Endothelial cell of umbilical vein (primary cell): Measurements from ENCODE around the gene ESYT2. TPM values are rescaled to one million over a fixed set of nuclear protein-coding genes. Genes with fewer than 3 reads are reported as not detected.

ENCODE experiments used
- BruUV-seq: library from RNA; stranded (reverse); fragments of 400-500 nt; replicated peaks from 2 replicates; lab custom pipeline; 2021; lab: Mats Ljungman, UMichigan
- CTCF ChIA-PET: fragments of 300-600, 350-600 bp; sonication (Branson Sonifier 250); formaldehyde crosslinking; loops from one replicate; lab custom pipeline; 2021; ENCODE audit warnings: antibody characterized with exemption, inconsistent platforms; lab: Charles Lee
- POLR2A ChIA-PET: fragments of 300-600, 350-600 bp; sonication (Branson Sonifier 250); formaldehyde crosslinking; loops from one replicate; lab custom pipeline; 2021; ENCODE audit warnings: antibody characterized with exemption, inconsistent platforms; lab: Charles Lee
- DNase-seq: peaks from one replicate; pipeline ENCODE4 v3.0.0-alpha.2; 2011; ENCODE audit warnings: low read depth, low spot score
- FAIRE-seq: peaks from 2 replicates; lab custom pipeline; 2011; peaks lifted over from hg19 to GRCh38; lab: Jason Lieb, UNC
- H2AFZ ChIP-seq: 2 replicates; pipeline ENCODE4 v1.6.0; 2012; ENCODE audit warnings: low read depth, low read length, control low read depth, inconsistent platforms
- H3K27ac ChIP-seq: 2 replicates; pipeline ENCODE4 v1.5.1; 2011; ENCODE audit warnings: low read depth, mild to moderate bottlenecking, control low read depth, low read length, moderate library complexity; ENCODE audit not compliant: insufficient read depth
- H3K27me3 ChIP-seq, 2 experiments: 2 replicates each; pipeline versions ENCODE4 v1.6.0 to v1.6.1; 2011; ENCODE audit warnings: low read length in 2 of 2, mixed read lengths in 1 of 2; ENCODE audit not compliant: control insufficient read depth in 2 of 2, insufficient read depth in 2 of 2
- H3K36me3 ChIP-seq, 2 experiments: 2 replicates in 1 of 2; 3 replicates in 1 of 2; pipeline ENCODE4 v1.5.1; 2011; ENCODE audit warnings: low read length in 2 of 2, mild to moderate bottlenecking in 1 of 2, moderate library complexity in 1 of 2; ENCODE audit not compliant: control insufficient read depth in 2 of 2, insufficient read depth in 2 of 2; ENCODE audit errors: extremely low read depth in 1 of 2
- H3K4me1 ChIP-seq: 3 replicates; pipeline ENCODE4 v1.5.1; 2011; ENCODE audit warnings: mild to moderate bottlenecking, low read length; ENCODE audit not compliant: control insufficient read depth, insufficient read depth; ENCODE audit errors: extremely low read depth
- H3K4me2 ChIP-seq: 2 replicates; pipeline ENCODE4 v1.6.1; 2011; ENCODE audit warnings: low read length, control low read depth, mixed read lengths; ENCODE audit not compliant: insufficient read depth
- H3K4me3 ChIP-seq, 3 experiments: fragments of 200-600 bp in 1 of 3; sonication (generic), shearing (Covaris generic) in 1 of 3; replicated peaks in 1 of 3; 2 replicates each; pipeline ENCODE4 v1.5.1; 2011 to 2016; ENCODE audit warnings: control low read depth in 3 of 3, low read length in 3 of 3, mild to moderate bottlenecking in 2 of 3, inconsistent platforms in 1 of 3, low read depth in 1 of 3, moderate library complexity in 1 of 3; ENCODE audit not compliant: insufficient read depth in 1 of 3
- H3K79me2 ChIP-seq: 2 replicates; pipeline ENCODE4 v1.6.0; 2012; ENCODE audit warnings: low read length, inconsistent platforms; ENCODE audit not compliant: control insufficient read depth, insufficient read depth
- H3K9ac ChIP-seq: replicated peaks from 2 replicates; pipeline ENCODE3; 2011; ENCODE audit warnings: low read length, control low read depth; ENCODE audit not compliant: insufficient read depth; ENCODE audit errors: extremely low read depth
- H3K9me1 ChIP-seq: replicated peaks from 3 replicates; pipeline ENCODE4 v1.6.0; 2011; ENCODE audit warnings: mild to moderate bottlenecking, low read length; ENCODE audit not compliant: control insufficient read depth, insufficient read depth; ENCODE audit errors: extremely low read depth
- H3K9me3 ChIP-seq: replicated peaks from 2 replicates; pipeline ENCODE4 v1.5.1; 2012; ENCODE audit warnings: low read length, inconsistent platforms; ENCODE audit not compliant: control insufficient read depth, insufficient read depth
- H4K20me1 ChIP-seq: replicated peaks from 2 replicates; pipeline ENCODE3; 2011; ENCODE audit warnings: mild to moderate bottlenecking, low read length; ENCODE audit not compliant: control insufficient read depth, insufficient read depth; ENCODE audit errors: extremely low read depth
- EZH2 ChIP-seq: IDR thresholded peaks from 2 replicates; pipeline ENCODE4 v1.6.1; 2012; ENCODE audit warnings: borderline replicate concordance, low read depth, mild to moderate bottlenecking, moderate library complexity, low read length, inconsistent platforms; ENCODE audit not compliant: severe bottlenecking
- FOS ChIP-seq: IDR thresholded peaks from 2 replicates; pipeline ENCODE4 v1.6.1; 2011; ENCODE audit warnings: mild to moderate bottlenecking, low read length, moderate library complexity, borderline replicate concordance; ENCODE audit not compliant: insufficient read depth
- GATA2 ChIP-seq: IDR thresholded peaks from 2 replicates; pipeline ENCODE4 v1.7.0; 2011; ENCODE audit warnings: low read depth, mild to moderate bottlenecking, moderate library complexity, mixed read lengths, low read length; ENCODE audit not compliant: insufficient read length, insufficient read depth
- JUN ChIP-seq: IDR thresholded peaks from 2 replicates; pipeline ENCODE4 v1.6.1; 2011; ENCODE audit warnings: borderline replicate concordance, low read depth; ENCODE audit not compliant: insufficient read length, insufficient read depth
- MAX ChIP-seq: IDR thresholded peaks from 2 replicates; pipeline ENCODE4 v1.6.1; 2011; ENCODE audit not compliant: insufficient read depth, insufficient read length
- MYC ChIP-seq: IDR thresholded peaks from one replicate; pipeline ENCODE4 v1.6.1; 2011; ENCODE audit warnings: mild to moderate bottlenecking, low read depth, low read length
- POLR2A ChIP-seq: IDR thresholded peaks from 2 replicates; pipeline ENCODE4 v1.6.1; 2012; ENCODE audit warnings: low read depth, mild to moderate bottlenecking, control low read depth, low read length
- POLR2AphosphoS5 ChIP-seq: IDR thresholded peaks from 2 replicates; pipeline ENCODE4 v1.6.1; 2012; ENCODE audit warnings: low read depth, mild to moderate bottlenecking, control low read depth, low read length, moderate library complexity; ENCODE audit not compliant: insufficient read depth
- dilution Hi-C: fragments of 300-500 bp; cut with MboI; formaldehyde crosslinking; loops from one replicate; pipeline ENCODE4 v1.15.0; 2019; ENCODE audit warnings: low sequenced_read_pairs; ENCODE audit not compliant: extremely low pct_ligation_motif_present
- intact Hi-C: fragments of 100-400 bp; cut with micrococcal nuclease; formaldehyde crosslinking; loops from one replicate; pipeline ENCODE4 v1.10.0; 2022
- polyA plus RNA-seq, 4 experiments: library from polyadenylated mRNA; depleted of rRNA in 3 of 4; stranded (reverse) in 3 of 4; unstranded in 1 of 4; fragments of >200 nt; gene quantifications; 2 replicates each; pipeline versions ENCODE4 v1.2.1 to v1.2.3, GENCODE V29; 2011 to 2012; ENCODE audit warnings: missing spikeins in 1 of 4
- total RNA-seq: library from RNA; stranded (reverse); gene quantifications from 2 replicates; pipeline ENCODE4 v1.2.3, GENCODE V29; 2021
- TF ChIP-seq, protein P1 (sequence below), 2 donors: IDR thresholded peaks; 1 replicate in 1 of 2; 2 replicates in 1 of 2; pipeline ENCODE4 v1.5.1; 2011; ENCODE audit warnings: low read length in 2 of 2, mild to moderate bottlenecking in 2 of 2, moderate library complexity in 2 of 2, control low read depth in 1 of 2, inconsistent platforms in 1 of 2, low read depth in 1 of 2; ENCODE audit not compliant: insufficient read depth in 1 of 2; ENCODE audit errors: extremely low read depth in 1 of 2

ESYT2 gene
- total and polyA plus RNA-seq, 2 donors (not counting 3 experiments of a cell fraction or from before 2014, with no cell fraction given) = 18.8 to 46.6 TPM

GRCh38 chr7:158740013-158740656 lies 89.2 kb downstream of the ESYT2 start:
- intact Hi-C loops = loop anchor here (1.0 to 2.0 kb wide), 4 partner anchors 43 to 125 kb away; partner anchors contain the start of gene DYNC2I1
- H3K36me3 ChIP-seq = peaks cover 0 to 17% of the 10 kb centered on the region in 2 experiments
- H3K4me1 ChIP-seq = peaks cover 25% of the 10 kb centered on the region
- peak overlapping the region; percentile 69 for H3K27ac ChIP-seq
- TF ChIP-seq FOS (peak; percentile 42), MAX (peak; percentile 60), GATA2 (peak; percentile 31), EZH2 (no peak), MYC (no peak), POLR2AphosphoS5 (peak; percentile 60), POLR2A (no peak), JUN (no peak)
- TF ChIP-seq, protein P1, sequence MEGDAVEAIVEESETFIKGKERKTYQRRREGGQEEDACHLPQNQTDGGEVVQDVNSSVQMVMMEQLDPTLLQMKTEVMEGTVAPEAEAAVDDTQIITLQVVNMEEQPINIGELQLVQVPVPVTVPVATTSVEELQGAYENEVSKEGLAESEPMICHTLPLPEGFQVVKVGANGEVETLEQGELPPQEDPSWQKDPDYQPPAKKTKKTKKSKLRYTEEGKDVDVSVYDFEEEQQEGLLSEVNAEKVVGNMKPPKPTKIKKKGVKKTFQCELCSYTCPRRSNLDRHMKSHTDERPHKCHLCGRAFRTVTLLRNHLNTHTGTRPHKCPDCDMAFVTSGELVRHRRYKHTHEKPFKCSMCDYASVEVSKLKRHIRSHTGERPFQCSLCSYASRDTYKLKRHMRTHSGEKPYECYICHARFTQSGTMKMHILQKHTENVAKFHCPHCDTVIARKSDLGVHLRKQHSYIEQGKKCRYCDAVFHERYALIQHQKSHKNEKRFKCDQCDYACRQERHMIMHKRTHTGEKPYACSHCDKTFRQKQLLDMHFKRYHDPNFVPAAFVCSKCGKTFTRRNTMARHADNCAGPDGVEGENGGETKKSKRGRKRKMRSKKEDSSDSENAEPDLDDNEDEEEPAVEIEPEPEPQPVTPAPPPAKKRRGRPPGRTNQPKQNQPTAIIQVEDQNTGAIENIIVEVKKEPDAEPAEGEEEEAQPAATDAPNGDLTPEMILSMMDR (IDR thresholded peaks at IDR 0.05; ENCODE audit: extremely low read depth in 1 of 2, insufficient read depth in 1 of 2, low read depth in 1 of 2, low read length in 2 of 2) = no peak
- H4K20me1 ChIP-seq = no peaks in the 10 kb centered on the region
- dilution Hi-C loops = no loop called here
- peak overlapping the region; percentile 53 for H3K9ac ChIP-seq
- DNase-seq (peak; percentile 89), FAIRE-seq (no peak)
- no peaks in the 10 kb centered on the region for H3K27me3 ChIP-seq
- H3K79me2 ChIP-seq = no peaks in the 10 kb centered on the region
- POLR2A ChIA-PET = interaction anchor here (1.3 to 2.4 kb wide), 2 partner anchors 9 to 35 kb away, joined by 3 to 12 read pairs; partner anchors contain the start of gene NCAPG2
- peak overlapping the region in 1 of 3 experiments; percentile 9 for H3K4me3 ChIP-seq
- H3K4me2 ChIP-seq = peak overlapping the region; percentile 59
- H2AFZ ChIP-seq = no peak overlapping the region
- BruUV-seq = no TSS peak
- no peaks in the 10 kb centered on the region for H3K9me1 ChIP-seq
- CTCF ChIA-PET = interaction anchor here (0.7 to 4.3 kb wide), 18 partner anchors 13 to 239 kb away, joined by 3 to 39 read pairs (median 4); partner anchors contain the start of genes ESYT2 and NCAPG2
- no peaks in the 10 kb centered on the region for H3K9me3 ChIP-seq
